GM19099 (cell line): Measurements from ENCODE around the gene ADAM22.

Experiments used
- POLR2A ChIP-seq: IDR thresholded peaks from 3 replicates; pipeline ENCODE4 v1.6.1; 2011; ENCODE audit warnings: low read depth; ENCODE audit not compliant: insufficient read length; ENCODE audit errors: extremely low read depth

The ADAM22 gene

GRCh38 chr7:88015309-88015708 is 81.3 kb downstream of the ADAM22 start:
- TF ChIP-seq POLR2A: no peak

DNA sequence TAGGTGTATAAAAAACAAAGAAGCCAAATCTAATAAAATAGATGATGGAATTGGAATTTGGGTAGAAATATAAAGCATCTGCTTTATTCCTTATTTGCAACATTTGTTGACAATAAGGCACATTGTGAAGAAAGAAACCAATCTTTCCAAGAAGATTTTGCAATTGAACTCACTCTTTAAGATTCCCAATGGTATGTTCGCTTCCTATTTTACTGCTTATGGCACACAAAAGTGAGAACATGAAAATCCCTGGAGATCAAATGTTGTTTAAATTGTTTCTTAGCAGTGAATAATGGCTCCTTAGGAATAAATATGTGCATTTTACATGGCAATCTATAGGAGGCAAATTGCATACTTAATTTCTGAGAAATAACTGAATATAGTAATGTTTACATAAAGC is 84.5 kb downstream of the ADAM22 start:
- TF ChIP-seq POLR2A: no peak

GRCh38 chr7:88020953-88021665 is 87.1 kb downstream of the ADAM22 start:
- TF ChIP-seq POLR2A: no peak

- TF ChIP-seq POLR2A: no peak
Measured at GRCh38 chr7:88027724-88028123, 93.7 kb downstream of the ADAM22 start.

GRCh38 chr7:88034083-88034695 is 100.1 kb downstream of the ADAM22 start:
- TF ChIP-seq POLR2A: no peak

DNA sequence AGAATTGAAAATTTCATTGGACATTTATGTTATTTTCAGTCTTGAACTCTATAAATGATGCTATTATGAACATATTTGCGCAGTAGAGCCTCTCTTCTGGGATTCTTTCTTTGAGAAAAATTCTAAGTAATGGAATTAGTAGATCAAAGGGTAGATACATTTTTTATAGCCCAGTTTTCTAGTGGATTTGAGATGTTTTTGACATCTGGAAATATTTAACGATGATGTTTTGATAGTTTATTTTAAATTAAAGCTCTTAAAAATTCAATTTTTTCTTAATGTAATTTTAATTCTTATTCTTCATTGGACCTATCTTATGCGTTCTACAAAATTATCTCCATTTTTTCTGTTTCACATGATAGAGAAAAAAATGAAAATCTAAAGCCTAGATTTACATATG is 103.0 kb downstream of the ADAM22 start:
- no peak for TF ChIP-seq POLR2A

DNA sequence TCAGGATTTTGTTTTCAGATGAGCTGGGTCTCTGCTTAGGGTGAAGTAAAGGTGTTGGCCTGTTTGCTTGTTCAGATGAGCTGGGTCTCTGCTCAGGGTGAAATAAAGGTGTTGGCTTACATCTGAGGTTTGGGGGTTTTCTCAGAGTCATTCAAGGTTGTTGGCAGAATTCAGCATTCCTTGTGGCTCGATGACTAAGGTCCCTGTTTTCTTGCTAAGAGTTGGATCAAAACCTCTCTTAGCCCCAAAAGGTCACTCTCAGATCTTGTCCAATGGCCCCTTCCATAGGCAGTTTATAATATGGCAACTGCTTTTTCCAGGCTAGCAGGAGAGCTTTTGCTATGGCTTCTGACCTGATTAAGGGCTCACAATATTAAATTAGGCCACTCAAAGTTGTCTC is 106.6 kb downstream of the ADAM22 start:
- TF ChIP-seq POLR2A: no peak

DNA sequence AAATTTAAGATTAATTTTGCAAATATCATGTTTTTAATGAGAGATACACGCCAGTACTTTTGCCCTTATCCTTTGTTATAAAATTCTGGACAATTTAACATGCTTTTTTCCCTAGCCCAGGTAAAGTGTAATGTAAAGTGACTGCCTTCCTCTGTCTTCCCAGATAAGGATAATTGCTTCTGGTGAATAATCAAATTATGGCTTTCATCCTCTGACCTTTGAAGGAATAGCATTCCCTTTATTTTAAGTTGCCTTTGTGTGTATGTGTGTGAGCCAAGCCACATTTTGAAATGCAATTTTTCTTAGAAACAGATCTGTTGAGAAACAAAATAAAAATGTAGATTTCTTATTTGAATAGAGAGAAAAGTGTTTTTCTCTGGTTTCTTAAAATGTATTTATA is 107.5 kb downstream of the ADAM22 start:
- TF ChIP-seq POLR2A: no peak

DNA sequence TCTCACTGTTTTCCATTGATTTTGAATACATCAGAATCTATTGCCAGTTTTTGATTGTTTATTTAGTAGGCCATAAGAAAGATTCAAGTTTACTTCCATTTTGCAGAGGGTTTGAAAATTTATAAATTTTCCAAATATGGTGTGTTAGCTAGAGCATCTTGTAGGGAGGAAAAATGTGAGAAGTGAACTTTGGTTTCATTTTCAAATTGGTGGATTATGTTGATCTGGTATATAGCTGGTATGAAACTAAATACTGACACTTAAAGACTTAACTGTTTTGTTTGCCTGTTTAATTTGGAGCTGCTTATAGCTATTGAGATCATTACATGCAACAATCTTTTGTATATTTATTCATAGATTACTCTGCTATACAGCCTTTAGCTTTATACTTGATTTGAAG is 108.1 kb downstream of the ADAM22 start:
- TF ChIP-seq POLR2A: no peak

DNA sequence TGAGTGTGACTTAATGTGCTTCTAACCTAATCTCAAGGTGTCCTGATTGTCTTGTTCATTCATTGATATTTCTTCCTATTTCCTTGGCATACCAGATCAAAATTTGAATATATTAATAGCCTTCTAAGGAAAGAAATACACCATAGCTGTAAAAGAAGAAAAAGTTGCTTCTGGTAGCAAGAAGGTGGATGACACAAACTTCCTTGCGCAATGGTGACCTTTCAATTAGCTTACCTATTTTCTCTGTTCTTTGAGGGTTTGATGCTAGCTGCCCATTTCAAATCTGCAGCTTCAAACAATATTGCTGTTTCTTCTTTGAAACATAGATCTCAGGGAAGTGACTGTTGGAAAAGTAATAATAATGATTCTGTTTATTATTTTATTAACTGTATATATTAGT is 108.8 kb downstream of the ADAM22 start:
- TF ChIP-seq POLR2A: no peak

- TF ChIP-seq POLR2A: no peak
Measured at GRCh38 chr7:88044069-88044468, 110.0 kb downstream of the ADAM22 start.

- TF ChIP-seq POLR2A: no peak
Measured at GRCh38 chr7:88046839-88047573, 113.0 kb downstream of the ADAM22 start.

DNA sequence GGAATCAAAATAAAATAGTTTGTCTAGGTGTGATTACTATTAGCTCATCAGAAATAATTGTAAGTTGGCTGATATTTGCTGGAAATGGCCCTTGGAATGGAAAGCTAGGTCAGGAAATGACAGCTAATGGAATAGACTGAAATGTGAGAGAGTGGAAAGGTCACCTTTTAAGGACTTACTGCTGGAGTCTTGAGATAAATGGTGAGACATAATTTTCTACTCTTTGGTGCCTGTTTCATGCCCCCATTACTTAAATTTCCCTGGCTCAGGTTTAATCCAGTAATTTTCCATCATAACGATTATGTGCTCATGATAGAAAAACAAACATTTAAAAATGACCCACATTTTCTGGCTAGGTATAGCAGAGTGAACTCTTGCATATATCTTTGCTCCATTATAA is 123.6 kb downstream of the ADAM22 start:
- TF ChIP-seq POLR2A: no peak

DNA sequence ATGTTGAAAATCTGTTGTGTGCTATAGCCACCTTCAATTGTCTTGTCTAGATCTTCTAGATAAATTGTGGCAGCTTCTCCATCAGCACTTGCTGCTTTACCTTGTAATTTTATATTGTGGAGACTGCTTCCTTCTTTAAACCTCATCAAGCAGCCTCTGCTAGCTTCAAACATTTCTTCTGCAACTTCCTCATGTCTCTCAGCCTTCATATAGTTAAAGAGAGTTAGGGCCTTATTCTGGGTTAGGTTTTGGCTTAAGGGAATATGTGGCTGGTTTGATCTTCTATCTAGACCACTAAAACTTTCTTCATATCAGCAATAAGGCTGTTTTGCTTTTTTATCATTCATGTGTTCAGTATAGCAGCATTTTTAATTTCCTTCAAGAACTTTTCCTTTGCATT is 128.2 kb downstream of the ADAM22 start:
- no peak for TF ChIP-seq POLR2A

DNA sequence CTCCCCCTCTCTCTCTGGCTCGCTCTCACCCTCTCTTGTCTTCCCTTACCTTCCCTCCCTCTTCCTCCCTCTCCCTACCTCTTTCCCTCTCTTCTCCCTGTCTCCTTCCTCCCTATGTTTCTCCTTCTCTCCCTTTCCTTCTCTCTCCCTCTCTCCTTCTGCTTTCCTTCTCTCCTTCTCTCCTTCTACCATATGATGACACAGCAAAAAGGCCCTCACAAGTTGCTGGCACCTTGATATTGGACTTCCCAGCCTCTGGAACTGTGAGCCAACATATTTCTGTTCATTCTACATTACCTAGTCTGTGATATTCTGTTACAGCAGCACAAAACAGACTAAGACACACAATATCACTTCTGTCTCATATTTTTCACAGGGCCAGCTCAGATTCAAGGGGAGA is 135.0 kb downstream of the ADAM22 start:
- no peak for TF ChIP-seq POLR2A
